Spinal cord (tissue), 10 donors: Measurements from ENCODE around the gene GRK2. TPM values are rescaled to one million over a fixed set of nuclear protein-coding genes. Genes with fewer than 3 reads are reported as not detected.

Experiments
- DNase-seq, 6 donors: peaks; one replicate each; pipeline versions ENCODE4 v3.0.0 to v3.0.0-alpha.2; 2013 to 2015; ENCODE audit warnings: low spot score in 6 of 6, low read depth in 4 of 6
- H3K27ac ChIP-seq: one replicate; pipeline ENCODE4 v1.5.1; 2013; ENCODE audit warnings: low read depth, low read length, control low read depth
- H3K27me3 ChIP-seq: one replicate; pipeline ENCODE4 v1.6.1; 2013; ENCODE audit warnings: low read length; ENCODE audit not compliant: control insufficient read depth, insufficient read depth
- H3K36me3 ChIP-seq: one replicate; pipeline ENCODE4 v1.6.1; 2013; ENCODE audit warnings: low read length; ENCODE audit not compliant: control insufficient read depth, insufficient read depth
- H3K4me1 ChIP-seq: one replicate; pipeline ENCODE4 v1.6.1; 2013; ENCODE audit warnings: low read length; ENCODE audit not compliant: control insufficient read depth, insufficient read depth
- H3K4me3 ChIP-seq: one replicate; pipeline ENCODE4 v1.5.1; 2013; ENCODE audit warnings: low read depth, low read length, control low read depth
- H3K9me3 ChIP-seq: one replicate; pipeline ENCODE4 v1.6.1; 2013; ENCODE audit warnings: low read length; ENCODE audit not compliant: control insufficient read depth, insufficient read depth
- WGBS: methylation state at CpG from one replicate; pipeline ENCODE4 v1.1.5; 2013; ENCODE audit warnings: missing lambda C conversion rate; ENCODE audit not compliant: insufficient coverage; 5-methylcytosine and 5-hydroxymethylcytosine counted together
- polyA plus RNA-seq, 2 donors: library from polyadenylated mRNA; unstranded; fragments of 120-200 nt; gene quantifications; one replicate each; pipeline ENCODE4 v1.2.1, GENCODE V29; 2013; ENCODE audit not compliant: insufficient read length in 2 of 2
- total RNA-seq, 2 donors: library from RNA; depleted of rRNA in 1 of 2; stranded (reverse); fragments of 120-200 nt in 1 of 2; fragments of >200 nt in 1 of 2; gene quantifications; one replicate each; pipeline versions ENCODE4 v1.2.3 to v1.2.4, GENCODE V29; 2013 to 2014
- donor health status: healthy.

GRK2 gene
- total and polyA plus RNA-seq, 4 donors: 44.6 to 125 (median 75.8) TPM

DNA sequence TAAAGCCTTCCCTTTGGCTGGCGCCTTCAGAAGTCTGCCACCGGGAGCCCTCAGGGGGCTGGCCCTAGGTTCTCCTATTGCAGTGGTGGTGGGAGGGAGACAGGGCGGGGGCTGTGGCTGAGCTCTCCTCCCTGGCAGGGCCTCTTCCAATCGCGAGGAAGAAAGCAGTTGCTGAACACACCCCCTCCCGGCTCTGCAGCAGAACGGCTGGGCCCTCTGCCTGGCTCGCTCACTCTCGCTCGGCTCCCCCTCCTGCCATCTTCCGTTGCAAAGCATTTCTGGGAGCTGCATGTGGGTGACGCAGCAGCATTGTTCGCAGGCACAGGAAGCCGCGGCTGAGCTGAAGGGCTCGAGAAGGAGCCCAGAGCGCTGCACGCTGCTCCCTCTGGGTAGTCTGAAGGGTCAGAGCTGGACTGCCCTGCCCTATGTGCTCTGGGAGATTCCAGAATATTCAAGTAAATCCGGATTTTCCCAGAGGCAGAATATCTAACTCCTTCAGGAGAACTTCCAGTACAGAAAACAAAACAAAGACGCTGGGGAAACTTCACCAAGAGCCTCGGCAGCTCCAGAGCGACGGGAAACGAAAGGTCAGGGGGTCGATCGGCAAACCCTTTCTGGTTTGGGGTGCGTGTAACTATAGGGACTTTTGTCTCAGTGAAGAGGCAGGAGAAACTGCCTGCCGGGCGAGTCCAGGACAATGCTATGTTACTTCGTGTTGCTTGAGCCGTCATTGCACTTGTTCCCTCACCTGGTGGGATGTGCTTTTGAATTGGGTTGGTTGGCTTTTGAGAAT lies 26.3 kb upstream of the GRK2 start:
- WGBS: 0% methylated on average over 26 of the region's 31 CpGs
- no peaks in the 10 kb centered on the region for H3K9me3 ChIP-seq

DNA sequence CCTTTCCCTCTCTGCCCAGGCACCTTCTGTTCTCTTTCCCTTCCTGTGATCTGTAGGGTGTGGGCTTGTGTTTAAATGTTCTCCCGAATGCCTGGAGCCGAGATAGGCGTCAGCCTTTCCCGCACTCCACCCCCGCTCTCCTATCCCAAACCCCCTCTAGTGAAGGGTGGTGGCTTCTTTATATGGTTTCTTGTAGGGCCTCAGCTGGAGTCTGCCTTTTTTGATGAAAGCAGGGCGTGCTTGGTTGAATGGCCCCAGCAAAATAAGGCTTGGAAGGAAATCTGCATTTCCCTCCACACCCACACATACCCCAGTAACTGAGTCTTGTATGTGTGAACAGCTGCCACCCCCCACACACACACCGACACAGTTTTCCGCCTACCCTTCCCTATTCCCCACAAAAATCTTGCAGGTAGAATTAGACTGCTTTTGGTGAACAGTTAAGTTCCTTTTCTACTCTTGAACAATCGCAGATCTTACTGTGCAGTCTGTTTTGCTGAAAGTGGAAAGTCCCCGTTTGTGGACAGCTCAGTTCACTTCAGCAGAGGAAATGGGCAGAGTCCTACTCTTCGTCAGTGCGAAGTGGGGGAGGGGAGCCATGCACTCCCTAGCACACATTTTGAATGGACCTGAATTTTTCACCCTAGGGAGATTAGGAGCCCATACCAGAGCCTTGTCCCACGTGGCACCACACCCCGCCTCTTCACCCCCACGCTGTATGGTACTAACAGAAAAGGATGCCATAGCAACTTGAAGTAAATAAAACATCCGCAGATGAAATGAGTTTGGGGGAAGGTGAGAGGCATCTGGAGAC lies 25.5 kb upstream of the GRK2 start:
- WGBS: 6% methylated on average over 3 of the region's 16 CpGs
- peak in 2 of 6 donors; percentile 61 to 71 for DNase-seq
- Histone ChIP-seq H3K27me3 (no peaks in the 10 kb centered on the region), H3K4me3 (peak overlapping the region; percentile 86), H3K27ac (peak overlapping the region; percentile 95), H3K9me3 (no peaks in the 10 kb centered on the region), H3K4me1 (peaks cover 29% of the 10 kb centered on the region), H3K36me3 (peaks cover 13% of the 10 kb centered on the region)

More for the DNA sequence above, 26.3 kb upstream of the GRK2 start:
- H3K27ac ChIP-seq: peak overlapping the region; percentile 95
- H3K36me3 ChIP-seq: peaks cover 13% of the 10 kb centered on the region
- H3K27me3 ChIP-seq: no peaks in the 10 kb centered on the region
- peak overlapping the region; percentile 86 for H3K4me3 ChIP-seq
- peak; percentile 86 to 99 (median 92) for DNase-seq
- peaks cover 29% of the 10 kb centered on the region for H3K4me1 ChIP-seq

GRCh38 chr11:67242548-67242947 lies 23.7 kb upstream of the GRK2 start:
- Histone ChIP-seq H3K27ac (no peak overlapping the region), H3K4me1 (peaks cover 29% of the 10 kb centered on the region), H3K4me3 (no peak overlapping the region), H3K36me3 (peaks cover 25% of the 10 kb centered on the region), H3K27me3 (no peaks in the 10 kb centered on the region), H3K9me3 (no peaks in the 10 kb centered on the region)
- WGBS: 80% methylated on average over 1 of the region's 1 CpG
- no peak for DNase-seq

GRCh38 chr11:67243051-67243450 lies 23.2 kb upstream of the GRK2 start:
- no peak for DNase-seq
- WGBS: no CpG with 5 or more reads among the region's 2 CpGs
- no peak overlapping the region for H3K4me3 ChIP-seq
- peaks cover 26% of the 10 kb centered on the region for H3K36me3 ChIP-seq
- H3K9me3 ChIP-seq: no peaks in the 10 kb centered on the region
- H3K27ac ChIP-seq: no peak overlapping the region
- peaks cover 29% of the 10 kb centered on the region for H3K4me1 ChIP-seq
- H3K27me3 ChIP-seq: no peaks in the 10 kb centered on the region

DNA sequence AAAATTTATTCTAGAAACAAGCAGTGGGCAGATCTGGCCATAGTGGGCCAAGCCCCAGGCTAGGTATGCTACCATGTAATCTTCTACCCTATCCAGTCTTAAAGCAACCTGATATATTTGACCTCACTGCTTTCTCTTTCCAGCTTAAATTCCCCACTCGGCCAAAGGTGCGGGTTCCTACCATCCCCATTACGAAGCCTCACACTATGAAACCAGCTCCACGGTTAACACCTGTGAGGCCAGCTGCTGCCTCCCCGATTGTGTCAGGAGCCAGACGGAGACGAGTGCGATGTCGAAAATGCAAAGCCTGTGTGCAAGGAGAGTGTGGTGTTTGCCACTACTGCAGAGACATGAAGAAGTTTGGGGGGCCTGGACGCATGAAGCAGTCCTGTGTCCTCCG lies 21.2 kb upstream of the GRK2 start:
- no peaks in the 10 kb centered on the region for H3K27me3 ChIP-seq
- H3K27ac ChIP-seq: no peak overlapping the region
- no peak overlapping the region for H3K4me3 ChIP-seq
- WGBS: 92% methylated on average over 9 of the region's 11 CpGs
- no peaks in the 10 kb centered on the region for H3K9me3 ChIP-seq
- H3K4me1 ChIP-seq: peaks cover 16% of the 10 kb centered on the region
- H3K36me3 ChIP-seq: peaks cover 42% of the 10 kb centered on the region
- DNase-seq: no peak

DNA sequence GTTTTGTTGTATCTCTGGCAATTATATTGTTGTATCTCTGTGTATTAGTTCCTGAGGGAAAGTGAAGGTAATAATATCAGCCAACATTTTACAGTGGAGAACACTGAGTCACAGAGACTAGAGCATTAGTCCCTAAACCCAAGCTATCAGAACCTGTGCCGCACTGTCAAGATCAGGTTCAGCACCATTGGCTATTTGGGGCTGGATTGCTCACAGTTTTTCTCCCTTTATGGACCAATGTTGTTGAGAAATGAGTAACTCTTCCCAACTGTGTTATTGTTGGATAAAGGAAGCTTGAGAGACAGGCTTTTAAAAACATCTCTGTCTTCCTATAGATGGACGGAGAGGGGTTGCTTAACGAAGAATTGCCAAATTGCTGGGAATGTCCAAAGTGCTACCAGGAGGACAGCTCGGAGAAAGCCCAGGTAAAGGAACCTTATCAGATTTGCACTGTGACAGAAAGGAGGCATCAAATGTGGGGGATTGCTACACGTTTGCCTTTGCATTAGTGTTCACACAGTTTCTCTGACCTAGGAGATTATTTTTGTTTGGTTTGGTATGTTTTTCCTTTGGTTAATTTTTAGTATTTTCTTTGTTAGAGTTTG lies 18.2 kb upstream of the GRK2 start:
- Histone ChIP-seq H3K36me3 (peaks cover 62% of the 10 kb centered on the region), H3K9me3 (no peaks in the 10 kb centered on the region), H3K27ac (no peak overlapping the region), H3K27me3 (no peaks in the 10 kb centered on the region), H3K4me3 (no peak overlapping the region), H3K4me1 (no peaks in the 10 kb centered on the region)
- DNase-seq: no peak
- 95% methylated on average over 4 of the region's 5 CpGs for WGBS

- Histone ChIP-seq H3K4me3 (no peak overlapping the region), H3K36me3 (peaks cover 64% of the 10 kb centered on the region)
- no peak for DNase-seq
These were observed 17.6 kb upstream of the GRK2 start for GRCh38 chr11:67248653-67249052.

GRCh38 chr11:67250059-67251043 lies 15.9 kb upstream of the GRK2 start:
- Histone ChIP-seq H3K36me3 (peaks cover 75% of the 10 kb centered on the region), H3K27ac (no peak overlapping the region), H3K9me3 (no peaks in the 10 kb centered on the region), H3K4me3 (no peak overlapping the region), H3K4me1 (peaks cover 6% of the 10 kb centered on the region), H3K27me3 (no peaks in the 10 kb centered on the region)
- WGBS: 84% methylated on average over 34 of the region's 37 CpGs
- no peak for DNase-seq

More at GRCh38 chr11:67248653-67249052, 17.6 kb upstream of the GRK2 start:
- Histone ChIP-seq H3K27ac (no peak overlapping the region), H3K4me1 (no peaks in the 10 kb centered on the region), H3K9me3 (no peaks in the 10 kb centered on the region), H3K27me3 (no peaks in the 10 kb centered on the region)

DNA sequence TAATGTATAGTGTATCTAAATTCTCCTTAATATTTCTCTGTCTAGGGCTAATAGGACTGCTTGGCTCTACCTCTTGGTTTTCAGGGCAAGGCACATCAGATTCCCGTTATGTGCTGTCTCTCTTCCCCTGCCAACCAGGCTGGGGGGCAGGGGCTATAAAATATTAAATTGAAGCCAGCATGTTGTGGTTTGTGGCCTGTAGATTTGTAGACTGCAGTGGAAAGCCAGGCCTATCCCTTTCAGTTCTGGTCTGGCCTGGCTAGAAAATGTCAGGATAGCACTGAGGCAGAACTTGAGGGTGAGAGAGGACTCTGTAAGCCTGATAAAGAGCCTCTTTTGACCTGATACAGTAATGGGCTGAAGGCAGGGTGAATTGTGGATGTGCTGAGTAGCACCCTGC lies 14.4 kb upstream of the GRK2 start:
- DNase-seq: no peak
- no peak overlapping the region for H3K27ac ChIP-seq
- H3K9me3 ChIP-seq: no peaks in the 10 kb centered on the region
- H3K36me3 ChIP-seq: peaks cover 79% of the 10 kb centered on the region
- H3K4me1 ChIP-seq: peaks cover 6% of the 10 kb centered on the region
- H3K4me3 ChIP-seq: no peak overlapping the region
- H3K27me3 ChIP-seq: no peaks in the 10 kb centered on the region
- WGBS: no CpG with 5 or more reads among the region's 1 CpG
